ENCODE measurements around the gene IGFBP4.
A peak's percentile ranks its signal among the peaks of the same experiment; 100 is the strongest.

The IGFBP4 gene

DNA sequence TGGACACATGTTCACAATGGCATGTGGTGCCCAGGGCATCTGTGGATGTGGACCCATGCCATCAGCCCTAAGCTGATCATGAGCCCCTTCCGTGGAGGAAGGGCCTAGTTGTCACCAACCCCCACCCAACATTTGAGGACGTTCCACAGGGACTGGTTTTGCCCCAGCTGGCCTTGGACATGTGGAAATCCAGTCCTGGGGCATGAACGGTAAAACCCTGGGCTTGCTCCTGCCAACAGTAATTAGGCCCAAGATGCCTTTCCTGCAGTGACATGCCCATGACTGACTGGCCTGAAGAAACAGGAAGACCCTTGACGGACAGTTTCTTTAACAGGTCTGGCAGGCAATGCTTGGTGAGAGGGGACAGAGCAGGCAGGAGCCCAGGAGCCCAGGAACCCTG is 50.4 kb downstream of the IGFBP4 start:
- DNase-seq: no peak

DNA sequence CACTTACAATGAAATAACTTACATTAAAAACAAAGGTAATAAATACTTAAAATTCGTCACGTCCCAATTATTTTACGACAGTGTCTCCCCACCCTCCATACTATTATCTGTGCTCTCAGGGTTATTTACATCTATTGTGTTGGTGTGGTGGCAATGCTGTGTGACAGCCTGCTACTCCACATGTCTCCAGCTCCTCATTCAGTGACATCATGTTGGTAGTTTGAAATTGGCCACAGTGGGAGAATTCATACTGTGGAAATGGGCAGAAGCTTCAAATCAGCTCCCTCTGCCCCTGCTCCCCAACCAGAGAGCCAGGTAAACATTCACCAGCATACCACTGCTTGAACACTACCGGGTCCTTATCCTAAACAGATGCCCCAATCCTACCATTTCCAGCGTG is 51.9 kb downstream of the IGFBP4 start:
- DNase-seq: no peak

DNA sequence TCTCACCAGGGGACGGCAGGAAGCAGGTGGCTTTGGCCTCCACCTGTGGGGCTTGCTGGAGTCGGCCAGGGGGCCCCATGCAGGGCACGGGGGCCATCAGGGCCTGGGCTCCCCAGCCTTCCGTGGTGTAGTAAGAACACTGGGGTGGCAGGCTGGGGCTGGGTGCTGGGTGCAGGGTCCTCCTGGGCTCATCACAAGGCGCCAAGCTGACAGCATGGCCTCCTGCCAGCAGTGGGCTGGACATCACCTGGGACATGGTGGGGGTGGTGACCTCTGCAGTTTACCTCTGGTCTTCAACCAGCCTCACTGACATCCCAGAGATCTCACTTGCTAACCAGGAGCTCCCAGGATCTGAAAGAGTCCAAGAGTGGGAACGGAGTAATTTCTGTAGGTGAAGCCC is 52.9 kb downstream of the IGFBP4 start:
- DNase-seq: no peak

DNA sequence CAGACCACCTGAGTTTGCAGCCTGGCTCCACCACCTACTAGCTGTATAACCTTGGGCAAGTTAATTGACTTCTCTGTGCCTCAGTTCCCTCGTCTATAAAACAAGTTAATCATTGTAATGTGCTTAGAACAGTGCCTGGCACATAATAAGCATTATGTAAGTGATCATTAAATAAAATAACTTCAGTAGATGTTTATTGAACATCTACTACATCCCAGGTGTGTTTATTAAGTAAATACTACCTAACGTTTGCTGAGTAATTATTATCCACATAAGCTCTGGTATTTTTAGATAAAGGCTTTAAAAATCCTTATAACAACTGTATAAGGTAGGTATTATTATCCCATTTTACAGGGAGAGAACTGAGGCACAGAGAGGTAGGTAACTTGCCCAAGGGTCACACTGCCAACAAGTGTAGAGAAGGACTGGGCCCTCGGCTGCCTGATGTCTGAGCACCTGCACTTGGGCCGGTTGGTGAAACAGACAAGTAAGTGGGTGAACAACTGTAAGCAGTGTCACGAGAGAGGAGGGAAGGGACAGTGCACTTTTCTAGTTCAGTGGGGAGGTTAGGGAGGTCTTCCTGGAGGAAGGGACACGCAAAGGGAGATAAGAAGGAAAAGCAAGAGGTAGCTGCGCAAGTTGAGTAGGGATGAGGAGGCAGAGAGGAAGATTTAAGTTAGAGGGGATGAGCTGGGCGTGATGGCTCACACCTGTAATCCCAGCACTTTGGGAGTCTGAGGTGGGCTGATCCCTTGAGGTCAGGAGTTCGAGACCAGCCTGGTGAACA is 53.6 kb downstream of the IGFBP4 start:
- no peak for DNase-seq

DNA sequence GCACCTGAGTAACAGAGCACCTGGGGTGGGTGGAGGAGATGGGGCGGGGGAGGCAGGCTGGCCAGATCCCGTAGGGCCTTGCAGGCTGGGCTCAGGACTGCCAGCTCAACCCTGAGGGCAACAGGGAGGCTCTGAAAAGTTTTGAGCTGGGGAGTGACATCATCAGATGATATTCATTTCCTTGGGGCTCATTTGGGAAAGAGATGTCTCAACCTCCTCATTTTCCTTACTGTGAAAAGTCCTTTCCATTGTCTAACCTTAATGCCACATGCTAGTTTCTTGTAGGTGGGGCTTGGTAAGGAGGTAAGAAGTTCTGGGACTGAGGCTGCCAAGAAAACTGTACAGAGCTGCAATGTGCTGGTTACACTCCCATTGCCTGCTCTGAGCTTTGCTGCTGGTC is 54.4 kb downstream of the IGFBP4 start:
- DNase-seq: no peak

DNA sequence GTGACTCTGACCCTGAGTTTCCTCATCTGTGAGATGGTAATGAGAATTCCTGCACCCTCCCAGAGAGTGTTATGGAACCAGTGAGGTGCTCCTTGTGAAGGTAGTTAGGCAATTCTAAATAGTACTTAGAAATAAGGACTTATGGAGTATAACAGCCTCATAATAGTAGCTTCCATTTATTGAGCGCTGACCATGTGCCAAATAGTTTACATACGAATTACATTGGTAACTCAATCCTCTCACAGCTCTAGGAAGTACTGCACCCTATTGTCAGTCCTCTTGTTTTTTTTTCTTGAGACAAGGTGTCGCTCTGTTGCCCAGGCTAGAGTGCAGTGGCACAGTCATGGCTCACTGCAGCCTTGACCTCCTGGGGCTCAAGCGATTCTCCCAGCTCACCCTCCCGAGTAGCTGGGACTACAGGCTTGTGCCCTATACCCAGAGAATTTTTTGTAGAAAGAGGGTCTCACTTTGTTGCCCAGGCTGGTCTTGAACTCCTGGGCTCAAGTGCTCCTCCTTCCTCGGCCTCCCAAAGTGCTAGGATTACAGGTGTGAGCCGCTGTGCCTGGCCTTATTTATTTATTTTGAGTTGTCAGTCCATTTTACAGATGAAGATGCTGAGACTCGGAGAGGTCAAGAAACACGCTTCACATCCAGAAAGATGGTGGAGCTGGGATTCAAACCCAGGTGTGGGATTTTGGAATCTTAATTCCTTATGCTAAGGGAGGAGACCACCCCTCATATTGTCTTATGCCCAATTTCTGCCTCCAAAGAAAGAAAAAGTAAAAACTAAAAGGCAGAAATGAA is 55.2 kb downstream of the IGFBP4 start:
- DNase-seq: no peak

DNA sequence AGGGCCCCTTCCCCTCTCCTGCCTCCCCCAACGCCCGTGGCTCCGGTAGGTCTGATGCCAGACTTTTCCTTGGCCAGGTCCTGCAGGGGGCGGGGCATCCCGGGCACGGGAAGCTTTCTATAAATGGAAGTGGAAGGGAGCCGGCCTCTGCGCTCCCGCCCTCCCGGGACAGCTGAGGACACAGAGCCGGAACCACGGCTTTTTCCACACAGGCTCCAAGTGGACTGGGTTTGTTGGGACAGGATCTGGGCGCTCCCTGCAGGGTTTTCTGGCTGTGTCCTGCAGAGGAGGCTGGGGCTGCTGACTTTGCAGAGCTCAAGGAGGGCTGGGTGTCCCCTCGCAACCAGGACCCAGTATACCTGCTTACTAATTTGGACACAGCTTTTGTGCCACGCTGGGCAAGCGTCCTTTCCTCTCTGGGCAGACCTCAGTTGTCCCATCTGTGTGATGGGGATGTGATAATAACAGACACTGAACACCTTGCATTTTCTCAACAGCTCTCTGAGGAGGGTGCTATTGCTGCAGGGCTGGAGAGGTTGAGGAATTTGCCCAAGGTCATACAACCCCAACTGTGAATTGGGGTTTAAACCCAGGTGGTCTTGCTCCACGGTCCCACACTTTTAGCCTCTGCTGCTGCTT is 56.4 kb downstream of the IGFBP4 start:
- peak; percentile 7 for DNase-seq

DNA sequence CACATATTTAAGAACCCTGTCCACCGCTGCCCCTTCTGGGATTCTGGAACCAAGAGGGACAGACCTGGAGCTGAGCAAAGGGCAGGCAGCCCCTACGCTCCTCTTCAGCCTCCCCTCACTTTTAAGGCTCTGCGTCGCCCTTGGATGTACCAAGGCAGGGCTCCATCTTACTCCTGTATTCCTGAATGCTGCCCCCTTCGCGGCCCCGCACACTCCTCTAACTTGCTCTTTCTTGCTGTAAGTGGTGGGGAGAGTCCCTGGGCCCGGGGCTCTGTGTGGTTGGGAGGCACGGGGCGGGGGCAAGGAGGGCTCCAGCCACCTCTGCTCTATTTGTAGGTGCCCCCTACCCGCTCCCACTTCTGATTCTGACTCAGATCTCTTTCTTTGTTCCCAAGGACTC is 56.9 kb downstream of the IGFBP4 start:
- DNase-seq: no peak

DNA sequence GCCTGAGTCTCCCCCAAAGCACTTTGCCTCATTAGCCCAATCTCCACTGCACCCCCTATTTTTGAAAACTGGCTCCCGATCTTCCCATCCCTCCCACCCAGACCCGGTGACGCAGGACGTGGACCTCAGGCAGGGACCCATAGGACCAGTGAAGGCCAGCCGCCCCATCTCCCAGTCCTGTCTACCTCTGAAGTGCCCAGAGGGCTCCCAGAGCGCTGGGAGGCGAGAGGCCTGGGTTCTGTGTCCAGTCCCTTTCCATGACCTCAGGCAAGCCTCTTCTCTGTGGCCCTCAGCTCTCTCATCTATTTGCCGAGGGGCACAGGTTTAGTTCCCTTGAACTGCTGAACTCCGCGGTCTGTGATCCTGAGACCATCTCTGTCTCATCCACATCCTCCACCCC is 57.5 kb downstream of the IGFBP4 start:
- no peak for DNase-seq

DNA sequence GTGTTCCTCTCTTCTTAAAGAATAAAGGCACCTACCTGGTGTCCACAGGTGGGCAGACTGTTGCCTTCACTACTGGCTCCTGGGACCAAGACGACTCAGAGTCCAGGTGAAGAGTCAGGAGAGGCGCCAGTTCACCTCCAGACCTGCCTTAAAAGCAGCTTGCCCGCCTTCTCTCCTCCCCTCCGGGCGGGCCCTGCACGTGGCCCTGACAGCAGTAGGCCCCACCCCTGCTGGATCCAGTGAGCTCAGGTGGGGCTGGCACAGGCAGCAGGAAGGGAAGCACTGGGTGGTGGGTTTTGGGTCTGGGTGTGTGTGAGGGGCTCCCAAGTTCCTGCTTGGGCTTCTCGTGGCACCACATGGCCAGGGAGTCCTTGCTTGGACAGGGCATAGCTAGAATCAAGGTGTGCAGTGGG is 58.3 kb downstream of the IGFBP4 start, which contains the start of gene TNS4:
Gene TNS4, minus strand, starts transcription at position 125 of the 413 bp plus-strand sequence. CDS start 5,198 bp downstream, outside the sequence.
- DNase-seq: no peak

DNA sequence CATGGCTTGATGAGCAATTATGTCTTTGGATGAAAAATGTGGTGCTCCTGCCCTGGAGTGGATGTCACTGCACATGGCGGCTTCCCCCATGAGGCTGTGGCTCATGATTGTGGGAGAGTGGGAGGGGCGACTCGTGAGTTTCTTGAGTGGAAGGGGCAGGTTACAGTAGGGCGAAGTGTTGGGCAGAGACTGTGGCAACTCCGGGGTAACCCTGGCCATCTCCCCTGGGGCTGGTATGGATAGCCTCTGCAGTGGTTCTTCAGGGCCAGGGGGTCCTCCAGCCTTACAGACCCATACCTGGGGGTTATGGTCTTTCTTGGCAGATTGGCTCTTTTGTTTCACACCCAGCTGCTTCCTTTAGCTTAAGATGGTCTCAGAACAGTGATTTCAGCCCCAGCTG is 59.5 kb downstream of the IGFBP4 start:
- no peak for DNase-seq

DNA sequence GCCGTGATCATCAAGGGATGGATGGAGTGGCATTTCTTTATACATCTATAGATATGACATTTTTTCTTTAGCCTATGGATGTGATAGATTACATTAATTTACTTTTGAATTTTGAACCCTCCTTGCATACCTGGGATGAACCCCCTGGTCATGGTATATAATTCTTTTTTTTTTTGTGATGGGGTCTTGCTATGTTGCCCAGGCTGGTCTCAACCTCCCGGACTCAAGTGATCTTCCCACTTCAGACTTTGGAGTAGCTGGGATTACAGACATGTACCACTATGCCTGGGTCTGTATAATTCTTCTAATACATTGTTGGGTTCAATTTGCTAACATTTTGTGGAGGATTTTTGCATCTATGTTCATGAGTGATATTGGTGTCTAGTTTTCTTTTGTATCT is 59.9 kb downstream of the IGFBP4 start:
- DNase-seq: no peak

DNA sequence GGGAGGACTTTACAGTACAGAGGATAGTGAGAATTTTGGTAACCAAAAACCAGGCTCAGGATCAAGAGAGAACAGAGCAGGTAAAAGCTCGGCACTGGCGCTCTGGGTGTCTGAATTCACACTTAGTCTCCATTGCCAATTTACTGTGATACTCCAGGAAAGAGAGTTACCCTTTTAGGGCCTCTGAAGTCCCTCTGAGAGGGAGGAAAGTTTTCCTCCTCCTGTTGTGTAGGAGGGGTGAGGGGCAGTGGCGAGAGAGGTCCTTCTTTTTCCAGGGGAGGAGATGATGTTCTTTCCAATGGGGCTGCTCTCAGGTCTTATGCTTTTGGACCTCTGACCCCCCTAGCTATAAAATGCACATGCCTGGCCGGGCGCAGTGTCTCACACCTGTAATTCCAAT is 63.5 kb downstream of the IGFBP4 start:
- DNase-seq: no peak

Measured in SHP77 treated with DMSO at 0.1 percent for 48 hours (cell line).